Prostate gland (tissue), 1 donor: ENCODE measurements around the gene DPP9.

ENCODE experiments used
- POLR2A ChIP-seq: fragments of 450-650 bp; IDR thresholded peaks from one replicate; pipeline ENCODE4 v1.6.1; 2016; ENCODE audit warnings: antibody characterized with exemption, mild to moderate bottlenecking
- POLR2AphosphoS5 ChIP-seq: sonication (generic); formaldehyde crosslinking; IDR thresholded peaks from one replicate; pipeline ENCODE4 v1.6.1; 2017; ENCODE audit warnings: antibody characterized with exemption

DNA sequence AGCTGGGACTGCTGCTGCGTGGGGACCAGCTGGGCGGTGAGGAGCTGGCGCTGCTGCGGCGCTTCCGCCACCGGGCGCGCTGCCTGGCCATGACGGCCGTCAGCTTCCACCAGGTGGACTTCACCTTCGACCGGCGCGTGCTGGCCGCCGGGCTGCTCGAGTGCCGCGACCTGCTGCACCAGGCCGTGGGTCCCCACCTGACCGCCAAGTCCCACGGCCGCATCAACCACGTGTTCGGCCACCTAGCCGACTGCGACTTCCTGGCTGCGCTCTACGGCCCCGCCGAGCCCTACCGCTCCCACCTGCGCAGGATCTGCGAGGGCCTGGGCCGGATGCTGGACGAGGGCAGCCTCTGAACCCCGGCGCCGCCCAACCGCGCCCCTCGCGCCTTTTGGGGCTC, 71.6 kb downstream of the DPP9 start:
- no peak for TF ChIP-seq POLR2AphosphoS5
- no peak for TF ChIP-seq POLR2A
